PC-9 (cell line): ENCODE results near the gene PCNT. TPM values are rescaled to one million over a fixed set of nuclear protein-coding genes. Genes with fewer than 3 reads are reported as not detected.

Source experiments
- BruUV-seq: library from RNA; stranded (reverse); fragments of 400-500 nt; replicated peaks from 2 replicates; lab custom pipeline; 2021; lab: Mats Ljungman, UMichigan
- CTCF ChIA-PET: fragments of 300-600 bp; sonication (Branson Sonifier 250); formaldehyde crosslinking; loops from one replicate; lab custom pipeline; 2022; ENCODE audit warnings: antibody characterized with exemption; lab: Charles Lee
- POLR2A ChIA-PET: fragments of 300-600 bp; sonication (Branson Sonifier 250); formaldehyde crosslinking; loops from one replicate; lab custom pipeline; 2022; ENCODE audit warnings: antibody characterized with exemption; ENCODE audit not compliant: unreplicated experiment; lab: Charles Lee
- DNase-seq, 2 experiments: peaks; one replicate each; pipeline versions ENCODE4 v3.0.0 to v3.0.0-alpha.2; 2015 to 2022; ENCODE audit warnings: mixed read lengths in 1 of 2
- H2AFZ ChIP-seq: fragments of 200-600 bp; sonication (generic); 2 replicates; pipeline ENCODE4 v1.8.1; 2017; ENCODE audit warnings: antibody characterized with exemption
- H3F3A ChIP-seq: fragments of 200-600 bp; sonication (generic); 2 replicates; pipeline ENCODE4 v1.8.1; 2017; ENCODE audit warnings: antibody characterized with exemption, mild to moderate bottlenecking, low read depth; ENCODE audit not compliant: insufficient read depth
- H3K27ac ChIP-seq: fragments of 200-600 bp; sonication (generic); 2 replicates; pipeline ENCODE4 v1.6.1; 2016; ENCODE audit warnings: mixed run types
- H3K27me3 ChIP-seq: fragments of 200-600 bp; sonication (generic); 2 replicates; pipeline ENCODE4 v1.6.1; 2016; ENCODE audit warnings: low read depth, mixed run types; ENCODE audit not compliant: insufficient read depth
- H3K36me3 ChIP-seq: fragments of 200-600 bp; sonication (generic); 2 replicates; pipeline ENCODE4 v1.6.1; 2016; ENCODE audit warnings: low read depth, mixed run types
- H3K4me1 ChIP-seq: fragments of 200-600 bp; sonication (generic); replicated peaks from 2 replicates; pipeline ENCODE4 v1.6.1; 2016; ENCODE audit warnings: mixed run types; ENCODE audit not compliant: insufficient read depth
- H3K4me2 ChIP-seq: fragments of 200-600 bp; sonication (generic); 2 replicates; pipeline ENCODE4 v1.6.1; 2017; ENCODE audit warnings: mixed run types
- H3K4me3 ChIP-seq: fragments of 200-600 bp; sonication (generic); 2 replicates; pipeline ENCODE4 v1.6.1; 2016; ENCODE audit warnings: mixed run types
- H3K79me2 ChIP-seq: fragments of 200-600 bp; sonication (generic); 2 replicates; pipeline ENCODE4 v1.6.1; 2017; ENCODE audit warnings: low read depth, mixed run types
- H3K9me2 ChIP-seq: fragments of 200-600 bp; sonication (generic); 2 replicates; pipeline ENCODE4 v1.8.1; 2017; ENCODE audit warnings: mild to moderate bottlenecking; ENCODE audit not compliant: insufficient read depth
- H3K9me3 ChIP-seq: fragments of 200-600 bp; sonication (generic); 2 replicates; pipeline ENCODE4 v1.8.1; 2016; ENCODE audit warnings: low read depth; ENCODE audit not compliant: insufficient read depth
- H4K20me1 ChIP-seq: fragments of 200-600 bp; sonication (generic); 2 replicates; pipeline ENCODE4 v1.8.1; 2017; ENCODE audit not compliant: insufficient read depth
- CTCF ChIP-seq: fragments of 200-600 bp; sonication (generic); conservative IDR thresholded peaks from 2 replicates; pipeline ENCODE4 v1.6.1; 2017; ENCODE audit warnings: mixed run types, antibody characterized with exemption, mild to moderate bottlenecking, moderate library complexity
- EZH2 ChIP-seq: fragments of 200-600 bp; sonication (generic); IDR thresholded peaks from 2 replicates; pipeline ENCODE4 v1.8.0; 2017; ENCODE audit warnings: antibody characterized with exemption, low read depth
- intact Hi-C: fragments of 100-400 bp; cut with micrococcal nuclease; formaldehyde crosslinking; loops from one replicate; pipeline ENCODE4 v1.10.0; 2022; ENCODE audit not compliant: unreplicated experiment
- total RNA-seq: library from RNA; stranded (reverse); gene quantifications from 2 replicates; pipeline ENCODE4 v1.2.3, GENCODE V29; 2021

PCNT gene
- total RNA-seq, 1 experiment from 2014 or later = 33.4 TPM

GRCh38 chr21:46291561-46291960 is 32.4 kb upstream of the PCNT start:
- Histone ChIP-seq H3K79me2 (no peaks in the 10 kb centered on the region), H3K4me3 (no peak overlapping the region)
- POLR2A ChIA-PET = no interaction called here

GRCh38 chr21:46294647-46295176 is 29.2 kb upstream of the PCNT start:
- Histone ChIP-seq H3K4me3 (no peak overlapping the region), H3K9me2 (no peaks in the 10 kb centered on the region), H3K4me2 (peak overlapping the region; percentile 42; the same call in 1 of the 2 replicates), H4K20me1 (no peaks in the 10 kb centered on the region), H3K9me3 (no peaks in the 10 kb centered on the region), H2AFZ (no peak overlapping the region), H3K4me1 (no peaks in the 10 kb centered on the region), H3K27me3 (no peaks in the 10 kb centered on the region), H3F3A (no peaks in the 10 kb centered on the region), H3K79me2 (no peaks in the 10 kb centered on the region), H3K36me3 (no peaks in the 10 kb centered on the region), H3K27ac (no peak overlapping the region)
- DNase-seq = peak; percentile 20 to 60
- no peak for TF ChIP-seq EZH2
- TF ChIP-seq CTCF = no peak
- no TSS peak for BruUV-seq
- ChIA-PET CTCF (interaction anchor here (0.8 kb wide), 1 partner anchor 13 kb away, joined by 4 read pairs; no protein-coding TSS in a partner anchor), POLR2A (interaction anchor here (0.6 kb wide), 1 partner anchor 34 kb away, joined by 6 read pairs; no protein-coding TSS in a partner anchor)
- intact Hi-C loops = no loop called here

More at GRCh38 chr21:46291561-46291960, 32.4 kb upstream of the PCNT start:
- CTCF ChIA-PET = no interaction called here
- H3K27me3 ChIP-seq = no peaks in the 10 kb centered on the region
- H3K4me1 ChIP-seq = 0 out of 2 replicates have a peak, but pooled peaks cover 6% of the 10 kb centered on the region
- no peaks in the 10 kb centered on the region; the same call in 1 of the 2 replicates for H3K36me3 ChIP-seq
- H3F3A ChIP-seq = peaks cover 8% of the 10 kb centered on the region; the same call in 1 of the 2 replicates
- no peak overlapping the region for H3K4me2 ChIP-seq
- H2AFZ ChIP-seq = no peak overlapping the region
- BruUV-seq = no TSS peak
- intact Hi-C loops = no loop called here
- no peaks in the 10 kb centered on the region for H3K9me3 ChIP-seq
- TF ChIP-seq CTCF (no peak), EZH2 (no peak)
- no peaks in the 10 kb centered on the region for H3K9me2 ChIP-seq
- DNase-seq = no peak
- H4K20me1 ChIP-seq = no peaks in the 10 kb centered on the region
- H3K27ac ChIP-seq = no peak overlapping the region

- no peak for DNase-seq
- Histone ChIP-seq H3K79me2 (no peaks in the 10 kb centered on the region), H3K9me3 (no peaks in the 10 kb centered on the region), H3K4me2 (peak overlapping the region; percentile 42; the same call in 1 of the 2 replicates), H3K9me2 (no peaks in the 10 kb centered on the region), H4K20me1 (no peaks in the 10 kb centered on the region), H2AFZ (no peak overlapping the region), H3K4me3 (no peak overlapping the region), H3K4me1 (no peaks in the 10 kb centered on the region), H3K27me3 (no peaks in the 10 kb centered on the region), H3K27ac (no peak overlapping the region), H3F3A (no peaks in the 10 kb centered on the region), H3K36me3 (no peaks in the 10 kb centered on the region)
- POLR2A ChIA-PET = no interaction called here
- intact Hi-C loops = no loop called here
- CTCF ChIA-PET = no interaction called here
- no peak for TF ChIP-seq CTCF
- TF ChIP-seq EZH2 = no peak
- BruUV-seq = no TSS peak
Measured at GRCh38 chr21:46295177-46295770, 28.7 kb upstream of the PCNT start.
